Activated T-helper 17 cell treated with anti-CD3 and anti-CD28 coated beads, Interleukin-2, amount 50 U/mL, for 72 hours (primary cell): ENCODE measurements around the gene AGBL4. TPM values are rescaled to one million over a fixed set of nuclear protein-coding genes. Genes with fewer than 3 reads are reported as not detected.

Source experiments
- ATAC-seq: fragments of 150-1000 bp; cut with Tn5 transposase; replicated peaks from 2 replicates; pipeline ENCODE4 v1.10.0; 2021; ENCODE audit warnings: mild to moderate bottlenecking, moderate library complexity
- H3K27ac Mint-ChIP-seq: one replicate; pipeline ENCODE4 v1.8.0; 2022; ENCODE audit warnings: mixed read lengths
- H3K27me3 Mint-ChIP-seq: one replicate; pipeline ENCODE4 v1.8.0; 2022; ENCODE audit warnings: mixed read lengths
- H3K36me3 Mint-ChIP-seq: one replicate; pipeline ENCODE4 v1.8.0; 2022; ENCODE audit warnings: low read depth, mild to moderate bottlenecking, mixed read lengths
- H3K4me1 Mint-ChIP-seq: one replicate; pipeline ENCODE4 v1.8.0; 2022; ENCODE audit warnings: mixed read lengths
- H3K4me3 Mint-ChIP-seq: one replicate; pipeline ENCODE4 v1.8.0; 2022; ENCODE audit warnings: mild to moderate bottlenecking, mixed read lengths
- H3K9me3 Mint-ChIP-seq: one replicate; pipeline ENCODE4 v1.8.0; 2022; ENCODE audit warnings: mixed read lengths
- total RNA-seq, 2 donors: library from RNA; stranded (reverse); gene quantifications; one replicate each; pipeline ENCODE4 v1.2.3, GENCODE V29; 2022

Gene AGBL4
- total RNA-seq, 2 donors from 2014 or later = not detected

DNA sequence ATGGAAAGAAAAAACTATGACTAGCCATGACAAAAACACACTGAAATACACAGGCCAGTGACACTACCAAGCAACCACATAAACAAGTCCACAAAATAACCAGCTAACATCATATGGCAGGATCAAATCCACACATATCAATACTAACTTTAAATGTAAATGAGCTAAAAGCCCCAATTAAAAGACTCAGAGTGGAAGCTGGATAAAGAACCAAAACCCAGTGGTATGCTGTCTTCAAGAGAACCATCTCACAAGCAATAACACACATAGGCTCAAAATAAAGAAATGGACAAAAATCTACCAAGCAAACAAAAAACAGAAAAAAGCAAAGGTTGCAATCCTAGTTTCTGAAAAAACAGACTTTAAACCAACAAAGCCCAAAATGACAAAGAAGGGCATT is 770.8 kb downstream of the AGBL4 start:
- Mint-ChIP-seq H3K36me3 (no peaks in the 10 kb centered on the region), H3K4me3 (no peak overlapping the region), H3K27ac (no peak overlapping the region), H3K27me3 (no peaks in the 10 kb centered on the region), H3K9me3 (peaks cover 12% of the 10 kb centered on the region), H3K4me1 (no peaks in the 10 kb centered on the region)
- ATAC-seq = no peak

DNA sequence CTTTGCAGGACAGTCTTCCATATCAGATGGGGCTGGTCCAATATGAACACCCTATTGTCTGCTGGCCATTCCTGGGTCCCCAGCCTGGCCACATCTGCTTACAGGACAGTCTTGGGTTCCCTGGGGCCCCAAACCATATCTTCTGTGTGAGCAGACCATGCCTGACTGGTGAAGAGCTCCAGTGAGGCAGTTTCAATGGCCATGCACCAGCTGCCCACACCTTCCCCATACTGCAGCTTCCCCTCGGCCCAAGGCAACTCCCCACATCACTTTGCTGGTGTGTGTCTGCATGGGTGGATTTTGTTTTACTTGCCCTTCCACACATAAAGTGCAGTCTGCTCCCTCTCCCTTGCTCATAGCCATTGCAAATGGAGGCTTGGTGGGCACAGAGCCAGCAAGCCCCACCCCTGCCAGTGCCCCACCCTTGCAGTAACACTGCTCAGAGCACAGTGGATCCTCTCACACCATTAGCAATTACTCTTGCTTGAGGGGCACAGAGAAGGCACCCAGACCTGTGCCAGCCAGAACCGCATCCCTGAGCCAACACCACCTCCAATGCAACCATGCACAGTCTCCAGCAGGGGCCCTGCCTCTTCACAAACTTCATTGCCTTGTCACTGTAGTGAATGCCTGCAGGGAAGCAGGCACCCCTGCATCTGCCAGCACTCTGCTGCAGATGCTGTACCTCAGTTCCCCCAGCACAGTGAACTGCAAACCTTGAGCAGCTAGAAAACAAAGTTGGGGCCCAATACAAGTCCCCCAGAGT is 772.6 kb downstream of the AGBL4 start:
- no peak overlapping the region for H3K27ac Mint-ChIP-seq
- no peaks in the 10 kb centered on the region for H3K36me3 Mint-ChIP-seq
- H3K9me3 Mint-ChIP-seq = peaks cover 9% of the 10 kb centered on the region
- no peak overlapping the region for H3K4me3 Mint-ChIP-seq
- no peaks in the 10 kb centered on the region for H3K27me3 Mint-ChIP-seq
- H3K4me1 Mint-ChIP-seq = no peaks in the 10 kb centered on the region
- ATAC-seq = no peak

DNA sequence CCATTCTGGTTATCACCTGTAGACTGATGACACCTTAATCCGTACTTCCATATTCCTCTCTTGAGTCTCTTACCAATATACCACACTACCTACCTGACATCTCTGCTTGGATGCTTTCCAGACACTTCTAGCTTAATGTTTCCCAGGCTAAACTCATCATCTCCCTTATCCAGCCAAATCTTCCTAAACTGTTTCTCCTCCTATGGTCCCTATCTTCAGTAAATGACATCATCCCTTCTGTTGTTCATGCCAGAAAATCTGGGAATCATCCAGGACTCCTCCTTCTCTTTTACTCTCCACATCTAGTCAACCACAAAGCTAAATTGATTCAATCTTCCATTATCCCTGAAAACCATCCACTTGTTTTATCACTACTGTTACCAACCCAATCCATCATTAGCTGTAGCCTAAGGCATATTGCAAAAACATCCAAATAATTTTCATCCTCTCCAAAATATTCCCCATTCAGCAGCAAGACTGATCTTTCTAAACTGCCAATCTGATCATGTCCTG is 783.0 kb downstream of the AGBL4 start:
- Mint-ChIP-seq H3K36me3 (no peaks in the 10 kb centered on the region), H3K4me3 (no peak overlapping the region), H3K4me1 (no peaks in the 10 kb centered on the region), H3K27ac (no peak overlapping the region), H3K9me3 (peaks cover 14% of the 10 kb centered on the region), H3K27me3 (no peaks in the 10 kb centered on the region)
- no peak for ATAC-seq

DNA sequence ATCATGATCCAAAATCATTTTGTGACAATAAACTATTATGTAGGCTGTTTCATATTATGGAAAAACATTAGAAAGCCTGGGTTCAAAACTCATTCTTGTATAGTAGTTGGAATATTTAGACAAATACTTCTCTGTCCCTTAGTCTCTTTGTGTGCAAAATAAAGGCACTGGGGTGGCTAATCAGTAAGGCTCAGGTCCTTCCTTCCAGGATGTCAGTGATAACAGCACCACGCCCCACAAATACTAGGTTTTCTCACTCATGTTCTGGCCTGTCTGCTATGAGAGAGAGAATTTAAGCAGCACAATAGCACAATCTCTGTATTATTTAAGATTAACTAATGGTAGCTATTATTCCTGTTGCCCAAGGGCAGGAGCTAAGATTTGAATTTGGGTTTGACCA is 788.8 kb downstream of the AGBL4 start:
- Mint-ChIP-seq H3K4me1 (no peaks in the 10 kb centered on the region), H3K27ac (no peak overlapping the region), H3K36me3 (no peaks in the 10 kb centered on the region), H3K4me3 (no peak overlapping the region), H3K9me3 (peaks cover 8% of the 10 kb centered on the region), H3K27me3 (no peaks in the 10 kb centered on the region)
- no peak for ATAC-seq

DNA sequence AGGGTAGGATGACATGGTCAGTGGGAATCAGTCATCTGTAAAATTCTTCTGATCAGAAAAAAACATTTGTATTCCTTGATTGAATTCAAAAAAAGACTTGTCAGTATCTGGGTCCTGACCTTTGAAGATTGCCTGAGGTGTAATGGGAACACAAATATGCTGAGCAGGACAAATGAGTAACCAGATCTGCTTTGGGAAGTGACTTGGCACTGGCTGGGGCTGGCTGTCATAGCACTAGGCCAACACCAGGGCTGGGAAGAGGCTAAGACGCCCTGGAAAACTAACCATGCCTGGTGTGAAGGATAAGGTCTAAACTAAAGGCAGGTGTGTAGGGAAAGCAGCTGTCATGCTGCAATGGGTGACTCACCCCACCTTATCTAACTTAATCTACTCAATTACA is 794.2 kb downstream of the AGBL4 start:
- Mint-ChIP-seq H3K36me3 (no peaks in the 10 kb centered on the region), H3K4me1 (no peaks in the 10 kb centered on the region), H3K4me3 (no peak overlapping the region), H3K9me3 (no peaks in the 10 kb centered on the region), H3K27ac (no peak overlapping the region), H3K27me3 (no peaks in the 10 kb centered on the region)
- ATAC-seq = no peak

DNA sequence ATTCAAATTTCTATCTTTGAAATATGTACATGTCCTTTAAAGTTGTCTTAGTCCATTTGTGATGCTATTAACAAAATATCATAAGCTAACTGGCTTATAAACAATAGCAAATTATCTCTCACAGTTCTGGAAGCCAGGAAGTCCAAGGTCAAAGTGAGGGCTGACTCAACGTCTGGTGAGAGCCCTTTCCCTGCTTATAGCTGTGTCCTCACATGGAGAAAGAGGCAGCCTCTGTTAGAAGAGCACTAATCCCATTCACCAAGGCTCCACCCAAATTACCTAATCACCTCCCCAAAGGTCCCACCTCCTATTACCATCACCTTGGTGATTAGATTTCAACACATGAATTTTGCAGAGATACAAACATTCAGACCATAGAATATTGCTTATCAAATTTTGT is 797.0 kb downstream of the AGBL4 start:
- Mint-ChIP-seq H3K9me3 (no peaks in the 10 kb centered on the region), H3K36me3 (no peaks in the 10 kb centered on the region), H3K4me3 (no peak overlapping the region), H3K27ac (no peak overlapping the region), H3K27me3 (peaks cover 4% of the 10 kb centered on the region), H3K4me1 (no peaks in the 10 kb centered on the region)
- no peak for ATAC-seq

DNA sequence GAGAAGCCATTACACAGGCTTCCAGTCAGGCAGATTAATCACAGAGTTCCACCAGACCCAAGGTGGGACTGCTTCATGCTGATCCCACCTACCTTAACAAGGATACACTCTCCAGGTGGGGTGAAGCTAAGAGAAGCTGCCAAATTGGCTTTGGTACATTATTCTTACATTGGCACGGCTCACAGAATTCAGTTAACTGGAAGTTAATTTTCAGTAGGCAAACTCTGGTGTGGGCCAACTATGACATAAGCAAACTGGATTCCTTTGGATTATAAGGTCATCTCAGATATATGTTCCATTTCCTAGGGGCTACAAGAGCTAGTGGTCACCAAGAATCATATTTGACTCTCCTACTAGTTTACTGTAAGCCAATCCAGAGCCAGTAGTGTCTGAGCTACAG is 798.3 kb downstream of the AGBL4 start:
- no peaks in the 10 kb centered on the region for H3K36me3 Mint-ChIP-seq
- H3K27me3 Mint-ChIP-seq = peaks cover 4% of the 10 kb centered on the region
- no peak overlapping the region for H3K27ac Mint-ChIP-seq
- ATAC-seq = no peak
- H3K4me1 Mint-ChIP-seq = no peaks in the 10 kb centered on the region
- no peak overlapping the region for H3K4me3 Mint-ChIP-seq
- no peaks in the 10 kb centered on the region for H3K9me3 Mint-ChIP-seq

DNA sequence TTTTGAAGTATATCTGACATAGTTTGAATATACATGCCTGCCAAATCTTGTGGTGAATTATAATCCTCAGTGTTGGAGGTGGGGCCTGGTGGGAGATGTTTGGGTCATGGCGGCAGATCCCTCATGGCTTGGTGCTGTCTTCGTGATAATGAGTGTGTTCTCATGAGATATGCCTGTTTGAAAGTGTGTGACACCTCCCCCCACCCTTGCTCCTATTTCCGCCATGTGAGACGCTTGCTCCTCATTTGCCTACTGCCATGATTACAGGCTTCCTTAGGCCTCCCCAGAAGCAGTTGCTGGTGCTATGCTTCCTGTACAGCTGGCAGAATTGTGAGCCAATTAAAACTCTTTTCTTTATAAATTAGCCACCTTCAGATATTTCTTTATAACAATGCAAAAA is 810.5 kb downstream of the AGBL4 start:
- ATAC-seq = no peak
- Mint-ChIP-seq H3K9me3 (peaks cover 6% of the 10 kb centered on the region), H3K36me3 (no peaks in the 10 kb centered on the region), H3K4me3 (no peak overlapping the region), H3K27ac (no peak overlapping the region), H3K27me3 (no peaks in the 10 kb centered on the region), H3K4me1 (no peaks in the 10 kb centered on the region)

DNA sequence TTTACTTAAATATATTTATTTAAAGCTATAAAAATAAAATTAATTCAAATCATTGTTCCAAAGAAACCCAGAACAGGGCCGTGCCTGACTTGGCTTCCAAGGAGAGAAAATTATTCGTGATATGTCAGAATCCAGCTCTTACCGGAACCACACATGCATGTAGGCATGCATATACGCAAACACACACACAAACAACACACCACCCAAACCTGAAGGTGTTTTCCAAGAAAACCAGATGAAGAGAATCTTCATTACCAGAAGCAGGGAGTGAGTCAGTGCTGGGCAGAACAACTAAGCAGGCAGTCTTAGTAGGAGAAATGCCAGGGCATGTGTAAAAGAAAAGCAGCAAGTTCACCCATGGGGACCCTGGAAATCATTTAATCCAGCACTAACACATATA is 815.0 kb downstream of the AGBL4 start:
- ATAC-seq = no peak
- H3K4me1 Mint-ChIP-seq = no peaks in the 10 kb centered on the region
- peaks cover 4% of the 10 kb centered on the region for H3K27me3 Mint-ChIP-seq
- peaks cover 4% of the 10 kb centered on the region for H3K9me3 Mint-ChIP-seq
- H3K4me3 Mint-ChIP-seq = no peak overlapping the region
- H3K36me3 Mint-ChIP-seq = no peaks in the 10 kb centered on the region
- H3K27ac Mint-ChIP-seq = no peak overlapping the region

DNA sequence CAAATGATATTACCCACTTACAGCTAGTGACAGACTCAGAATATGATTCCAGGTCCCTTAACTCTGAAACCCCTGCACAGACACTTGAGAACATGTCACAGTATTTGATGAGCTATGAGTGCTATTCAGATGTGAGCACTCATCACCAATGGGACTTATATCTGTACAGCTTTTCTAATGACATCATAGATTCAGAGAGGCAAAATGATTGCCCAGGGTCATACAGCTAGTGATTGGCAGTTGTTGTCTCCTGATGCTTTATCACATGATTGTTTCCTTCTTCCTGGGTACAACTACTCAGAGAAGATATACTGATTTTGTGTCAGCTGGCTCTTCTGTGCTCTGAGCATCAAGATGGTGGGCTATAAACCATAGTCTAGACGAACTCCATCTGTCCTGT is 819.0 kb downstream of the AGBL4 start:
- no peak overlapping the region for H3K4me3 Mint-ChIP-seq
- peaks cover 16% of the 10 kb centered on the region for H3K9me3 Mint-ChIP-seq
- ATAC-seq = no peak
- H3K27ac Mint-ChIP-seq = no peak overlapping the region
- no peaks in the 10 kb centered on the region for H3K4me1 Mint-ChIP-seq
- peaks cover 8% of the 10 kb centered on the region for H3K27me3 Mint-ChIP-seq
- H3K36me3 Mint-ChIP-seq = no peaks in the 10 kb centered on the region

DNA sequence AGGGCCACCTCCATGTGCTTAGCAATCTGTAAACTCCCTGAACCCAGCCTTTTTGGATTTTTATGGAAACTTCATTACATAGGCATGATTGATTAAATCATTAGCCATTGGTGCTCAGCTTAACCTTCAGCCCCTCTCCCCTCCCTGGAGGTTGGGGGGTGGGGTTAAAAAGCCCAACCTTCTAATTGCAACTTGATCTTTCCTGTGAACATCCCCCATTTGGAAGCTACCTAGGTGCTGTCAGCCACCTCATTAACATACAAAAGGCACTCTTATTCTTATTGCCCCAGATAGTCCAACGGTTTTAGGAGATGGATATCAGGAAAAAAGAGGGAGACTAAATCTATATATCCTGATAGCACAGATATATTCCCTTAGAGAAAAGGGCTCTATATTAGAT is 823.0 kb downstream of the AGBL4 start:
- H3K36me3 Mint-ChIP-seq = no peaks in the 10 kb centered on the region
- no peak overlapping the region for H3K4me3 Mint-ChIP-seq
- peaks cover 11% of the 10 kb centered on the region for H3K9me3 Mint-ChIP-seq
- H3K4me1 Mint-ChIP-seq = no peaks in the 10 kb centered on the region
- ATAC-seq = no peak
- H3K27me3 Mint-ChIP-seq = peaks cover 4% of the 10 kb centered on the region
- no peak overlapping the region for H3K27ac Mint-ChIP-seq

DNA sequence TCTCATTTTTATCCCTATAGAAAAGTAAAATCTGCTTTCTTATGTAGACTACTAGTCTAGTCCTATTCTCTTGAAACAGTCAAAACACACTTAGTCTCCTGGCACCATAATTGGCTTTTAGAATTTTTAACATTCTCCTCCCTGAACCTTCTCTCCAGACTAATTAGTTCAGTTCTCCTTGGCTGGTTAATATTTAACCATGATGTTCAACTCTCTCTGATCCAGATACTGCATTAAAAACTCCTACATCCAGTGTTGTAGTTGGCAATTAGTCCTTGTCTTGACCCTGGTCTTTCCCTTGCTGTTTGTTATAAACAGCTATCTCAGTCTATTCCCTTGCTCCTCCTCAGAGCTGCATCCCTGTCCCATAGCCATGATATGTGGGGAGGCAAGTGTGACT is 824.2 kb downstream of the AGBL4 start:
- ATAC-seq = no peak
- Mint-ChIP-seq H3K4me1 (no peaks in the 10 kb centered on the region), H3K9me3 (peaks cover 11% of the 10 kb centered on the region)

DNA sequence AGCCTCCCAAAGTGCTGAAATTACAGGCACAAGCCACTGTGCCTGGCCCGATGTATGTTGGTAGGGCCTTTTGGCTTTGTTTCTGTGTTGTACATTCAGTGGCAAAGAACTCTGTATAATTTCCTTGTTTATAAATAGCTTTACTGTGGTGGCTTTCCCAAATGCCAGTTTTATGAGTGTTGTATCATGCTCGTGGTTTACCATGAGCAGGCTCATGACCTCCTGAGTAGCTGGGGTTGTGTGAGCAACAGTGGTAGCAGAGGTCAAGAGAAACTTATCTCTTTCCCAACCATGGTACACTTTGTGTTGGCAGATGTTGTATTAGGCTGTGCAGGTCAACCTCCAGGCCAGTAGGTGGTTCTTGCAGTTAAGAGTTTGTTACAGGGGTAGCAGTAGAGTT is 826.7 kb downstream of the AGBL4 start:
- ATAC-seq = no peak
- Mint-ChIP-seq H3K36me3 (no peaks in the 10 kb centered on the region), H3K4me1 (no peaks in the 10 kb centered on the region), H3K4me3 (no peak overlapping the region), H3K9me3 (peaks cover 15% of the 10 kb centered on the region), H3K27me3 (peaks cover 4% of the 10 kb centered on the region), H3K27ac (no peak overlapping the region)

More for the DNA sequence above, 824.2 kb downstream of the AGBL4 start:
- H3K36me3 Mint-ChIP-seq = no peaks in the 10 kb centered on the region
- H3K27me3 Mint-ChIP-seq = peaks cover 4% of the 10 kb centered on the region
- H3K27ac Mint-ChIP-seq = no peak overlapping the region
- no peak overlapping the region for H3K4me3 Mint-ChIP-seq

DNA sequence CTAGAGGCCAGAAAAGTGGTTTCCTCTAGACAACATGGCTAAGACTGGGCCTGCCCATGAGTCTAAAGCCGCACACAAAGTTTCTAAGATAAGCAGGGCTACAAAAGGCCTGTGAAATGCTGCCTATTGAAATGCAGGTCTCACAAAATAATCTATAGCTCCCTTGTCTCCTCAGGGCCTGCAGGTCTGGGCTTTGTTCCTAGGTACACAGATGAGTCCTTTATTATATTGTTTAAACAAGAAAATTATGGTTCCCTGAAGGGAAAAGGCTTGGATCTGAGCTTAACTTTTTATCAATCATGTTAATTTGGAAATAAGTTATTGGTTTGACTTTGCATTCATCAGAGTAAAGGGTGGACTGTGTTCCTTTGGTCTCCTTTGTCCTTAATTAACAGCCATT is 833.6 kb downstream of the AGBL4 start:
- H3K27ac Mint-ChIP-seq = no peak overlapping the region
- no peaks in the 10 kb centered on the region for H3K27me3 Mint-ChIP-seq
- H3K4me1 Mint-ChIP-seq = no peaks in the 10 kb centered on the region
- H3K36me3 Mint-ChIP-seq = no peaks in the 10 kb centered on the region
- no peak for ATAC-seq
- H3K4me3 Mint-ChIP-seq = no peak overlapping the region
- peaks cover 11% of the 10 kb centered on the region for H3K9me3 Mint-ChIP-seq

DNA sequence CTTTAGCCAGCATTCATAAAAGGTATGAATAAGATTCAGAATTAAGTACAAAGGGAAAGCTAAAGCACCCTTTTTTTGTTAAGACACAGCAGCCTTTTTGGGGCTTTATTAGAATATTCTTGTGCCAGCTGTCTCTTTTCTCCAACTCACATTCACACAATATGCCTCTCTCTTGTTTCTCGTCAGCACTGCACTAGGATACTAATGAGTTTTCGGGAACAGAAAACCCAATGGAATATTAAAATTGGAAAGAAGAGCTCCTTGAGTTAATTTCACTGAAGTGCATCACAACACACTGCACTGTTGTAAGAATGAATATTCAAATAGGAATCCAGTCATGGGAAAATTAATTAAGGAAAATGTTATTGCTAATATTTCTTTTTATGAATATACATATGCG is 836.7 kb downstream of the AGBL4 start:
- Mint-ChIP-seq H3K27me3 (no peaks in the 10 kb centered on the region), H3K4me3 (no peak overlapping the region), H3K36me3 (no peaks in the 10 kb centered on the region), H3K4me1 (no peaks in the 10 kb centered on the region), H3K27ac (no peak overlapping the region), H3K9me3 (peaks cover 5% of the 10 kb centered on the region)
- ATAC-seq = no peak
